NT2/D1 (cell line): ENCODE measurements around the gene SLC9A3.

Source experiments
- YY1 ChIP-seq: IDR thresholded peaks from 2 replicates; pipeline ENCODE4 v1.6.1; 2011; ENCODE audit not compliant: insufficient read length, insufficient read depth
- ZNF274 ChIP-seq: IDR thresholded peaks from 2 replicates; pipeline ENCODE4 v1.6.1; 2011; ENCODE audit warnings: mild to moderate bottlenecking, low read depth, low read length

DNA sequence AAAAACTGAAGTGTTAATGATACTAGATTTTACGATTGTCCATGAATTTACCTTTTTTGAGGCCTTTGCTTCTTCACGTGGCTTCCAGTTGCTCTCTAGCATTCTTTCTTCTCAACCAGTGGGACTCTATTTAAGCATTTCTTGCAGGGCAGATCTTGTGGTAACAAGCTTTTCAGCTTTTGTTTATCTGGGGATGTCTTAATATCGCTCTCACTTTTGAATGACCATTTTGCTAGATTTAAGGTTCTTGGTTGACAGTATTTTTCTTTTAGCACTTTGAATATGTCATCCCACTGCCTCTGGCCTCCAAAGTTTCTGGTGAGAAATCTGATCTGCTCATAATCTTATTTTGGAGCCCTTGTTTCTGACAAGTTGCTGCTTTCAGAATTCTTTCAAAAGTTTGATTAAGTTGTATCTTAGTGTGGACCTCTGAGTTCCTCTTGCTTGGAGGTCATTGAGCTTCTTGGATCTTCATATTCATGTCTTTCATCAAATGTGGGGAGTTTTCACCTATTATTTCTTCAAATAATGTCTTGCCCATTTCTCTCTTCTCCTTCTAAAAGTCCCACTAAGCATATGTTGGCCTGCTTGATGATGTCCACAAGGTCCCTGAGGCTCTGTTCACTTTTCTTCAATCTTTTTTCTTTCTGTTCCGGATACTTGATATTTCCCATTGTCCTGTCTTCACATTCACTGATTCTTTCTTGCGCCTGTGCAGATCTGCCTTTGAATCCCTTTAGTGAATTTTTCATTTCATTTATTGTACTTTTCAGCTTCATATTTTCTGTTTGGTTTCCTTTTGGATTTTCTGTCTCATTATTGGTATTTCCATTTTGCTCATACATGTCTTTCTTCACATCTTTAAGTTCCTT, 72.4 kb downstream of the SLC9A3 start:
- TF ChIP-seq ZNF274 (no peak), YY1 (no peak)
